Large intestine (tissue), 3 donors: ENCODE measurements around the gene FAM83G. TPM values are rescaled to one million over a fixed set of nuclear protein-coding genes. Genes with fewer than 3 reads are reported as not detected.
"Not testable (repeated sequence)": the region's sequence is repeated elsewhere in the genome, so short reads cannot be mapped to it uniquely, and the experiment has no call there.

ENCODE experiments used
- DNase-seq, 2 donors: peaks; one replicate each; pipeline versions ENCODE4 v3.0.0 to v3.0.0-alpha.2; 2013
- H3K27ac ChIP-seq: one replicate; pipeline ENCODE4 v1.5.1; 2013; ENCODE audit warnings: low read length
- H3K27me3 ChIP-seq: 2 replicates; pipeline ENCODE4 v1.6.1; 2013; ENCODE audit warnings: low read length; ENCODE audit not compliant: control insufficient read depth, insufficient read depth
- H3K36me3 ChIP-seq: 2 replicates; pipeline ENCODE4 v1.6.1; 2013; ENCODE audit warnings: low read length; ENCODE audit not compliant: control insufficient read depth, insufficient read depth
- H3K4me1 ChIP-seq: one replicate; pipeline ENCODE4 v1.6.1; 2013; ENCODE audit warnings: low read length; ENCODE audit not compliant: control insufficient read depth, insufficient read depth
- H3K4me3 ChIP-seq: one replicate; pipeline ENCODE4 v1.5.1; 2013; ENCODE audit warnings: low read length
- H3K9me3 ChIP-seq: one replicate; pipeline ENCODE4 v1.6.1; 2013; ENCODE audit warnings: mild to moderate bottlenecking, low read depth, low read length, moderate library complexity; ENCODE audit not compliant: control insufficient read depth
- WGBS: methylation state at CpG from one replicate; pipeline ENCODE4 v1.1.5; 2013; ENCODE audit warnings: low lambda C conversion rate; ENCODE audit not compliant: insufficient coverage; 5-methylcytosine and 5-hydroxymethylcytosine counted together
- polyA plus RNA-seq: library from polyadenylated mRNA; unstranded; fragments of 120-200 nt; gene quantifications from one replicate; pipeline ENCODE4 v1.2.1, GENCODE V29; 2013

FAM83G gene
- polyA plus RNA-seq, 1 donor: 35.6 TPM

DNA sequence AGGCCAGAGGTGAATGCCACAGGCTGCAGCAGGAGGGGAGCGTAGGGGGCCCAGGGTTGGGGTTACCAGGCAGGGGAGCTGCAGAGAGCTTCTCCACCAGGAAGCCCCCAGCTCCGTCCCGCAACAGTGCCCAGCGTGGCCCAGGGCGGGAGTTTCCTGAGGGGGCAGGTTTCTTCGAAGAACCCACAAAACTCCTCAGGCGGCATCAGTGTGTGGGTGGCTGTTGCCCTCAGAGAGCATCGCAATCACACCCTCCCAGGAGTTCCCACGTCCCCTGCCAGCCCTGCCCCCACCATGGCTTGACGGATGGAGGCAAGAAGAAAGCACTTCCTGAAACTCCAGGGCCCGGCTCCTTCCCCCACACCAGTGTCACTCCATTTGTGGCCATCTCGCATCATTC, 34.2 kb upstream of the FAM83G start:
- H3K9me3 ChIP-seq, H3K27me3 ChIP-seq, H3K4me1 ChIP-seq, H3K4me3 ChIP-seq, H3K27ac ChIP-seq, DNase-seq, H3K36me3 ChIP-seq: not testable (repeated sequence)
- whole genome bisulfite sequencing: no CpG with 5 or more reads among the region's 12 CpGs

DNA sequence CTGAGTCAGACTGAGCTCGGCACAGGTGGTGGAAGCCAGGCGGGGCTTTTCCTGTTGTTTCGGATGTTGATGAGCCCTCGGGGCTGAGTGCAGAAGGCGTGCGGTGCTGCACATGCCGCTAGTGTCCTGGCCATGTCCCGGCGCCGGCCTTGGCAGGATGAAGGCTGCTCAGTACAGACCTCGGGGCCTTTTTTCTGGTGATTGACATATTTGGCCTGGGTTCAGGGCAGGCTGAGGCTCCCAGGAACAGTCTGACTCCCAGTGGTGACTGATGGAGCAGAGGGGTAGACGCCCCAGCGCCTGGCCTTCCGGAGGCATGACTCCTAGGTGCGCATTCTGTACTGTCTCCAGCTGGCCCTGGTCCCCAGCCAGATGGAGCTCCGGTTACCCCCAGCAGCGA, 33.4 kb upstream of the FAM83G start:
- not testable (repeated sequence) for H3K36me3 ChIP-seq, H3K27ac ChIP-seq, DNase-seq, H3K4me3 ChIP-seq, H3K27me3 ChIP-seq, H3K9me3 ChIP-seq, H3K4me1 ChIP-seq
- no CpG with 5 or more reads among the region's 17 CpGs for WGBS

DNA sequence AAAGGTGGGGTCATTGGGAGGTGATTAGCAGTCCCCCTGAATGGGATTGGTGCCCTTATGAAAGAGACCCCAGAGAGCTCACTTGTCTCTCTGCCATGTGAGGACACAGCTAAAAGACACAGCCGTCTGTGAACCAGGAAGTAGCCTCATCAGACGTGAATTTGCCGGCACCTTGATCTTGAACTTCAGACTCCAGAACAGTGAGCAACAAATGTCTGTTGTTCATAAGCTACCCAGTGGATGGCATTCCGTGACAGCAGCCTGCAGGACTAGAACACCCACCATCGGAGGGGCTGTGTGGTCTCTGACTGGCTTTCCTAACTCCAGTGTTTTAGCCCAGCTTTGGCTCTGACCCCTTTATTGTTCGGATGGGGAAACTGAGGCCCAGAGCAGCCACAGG, 33.0 kb upstream of the FAM83G start:
- no CpG with 5 or more reads among the region's 6 CpGs for WGBS
- not testable (repeated sequence) for DNase-seq, H3K4me3 ChIP-seq, H3K27me3 ChIP-seq, H3K4me1 ChIP-seq, H3K27ac ChIP-seq, H3K9me3 ChIP-seq, H3K36me3 ChIP-seq

DNA sequence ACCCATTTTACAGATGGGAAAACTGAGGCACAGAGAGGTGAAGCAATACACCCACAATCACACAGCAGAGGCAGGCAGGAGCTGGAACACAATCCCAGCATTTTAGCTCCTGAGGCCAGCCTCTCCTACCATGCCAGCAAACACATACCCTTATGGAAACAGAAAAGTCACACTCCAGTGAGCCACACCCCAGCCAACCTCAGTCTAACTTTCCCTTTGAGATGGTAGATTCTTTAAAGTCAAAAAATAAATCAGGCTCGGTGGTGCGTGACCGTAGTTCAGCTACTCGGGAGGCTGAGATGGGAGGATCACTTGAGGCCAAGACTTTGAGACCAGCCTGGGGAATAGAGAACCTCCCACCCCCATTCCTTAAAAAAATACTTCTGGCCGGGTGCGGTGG, 31.6 kb upstream of the FAM83G start:
- H3K9me3 ChIP-seq, DNase-seq, H3K36me3 ChIP-seq, H3K27me3 ChIP-seq, H3K4me3 ChIP-seq, H3K4me1 ChIP-seq, H3K27ac ChIP-seq: not testable (repeated sequence)
- no CpG with 5 or more reads among the region's 6 CpGs for WGBS

DNA sequence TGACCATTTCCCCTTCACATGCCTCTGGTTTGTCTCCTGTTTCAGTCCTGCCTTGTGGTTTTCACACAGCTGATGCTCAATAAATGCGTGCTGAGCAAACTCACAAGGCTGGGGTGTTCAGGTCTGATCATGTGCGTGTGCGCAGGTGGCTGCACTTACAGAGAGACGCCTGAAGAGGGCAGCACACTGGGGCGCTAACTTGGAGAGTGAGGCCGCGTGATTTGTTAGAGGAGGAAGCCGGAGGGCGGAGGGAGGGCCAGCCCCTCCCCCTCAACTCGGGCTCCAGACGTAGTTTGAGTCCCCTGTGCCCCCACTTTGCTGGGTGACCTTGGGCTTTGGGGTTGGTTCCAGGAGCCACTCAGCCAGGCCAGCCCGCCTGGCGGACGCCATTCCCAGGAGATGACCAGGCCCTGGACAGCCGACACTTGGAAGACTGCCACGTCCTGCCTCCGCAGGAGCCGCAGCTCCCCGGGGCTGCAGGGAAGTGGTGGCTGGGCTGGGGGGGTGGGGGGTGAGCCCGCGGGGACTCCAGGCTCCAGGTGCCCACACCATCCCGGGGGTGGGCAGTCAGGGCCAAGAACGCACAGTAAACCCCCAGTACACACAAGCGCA, 27.9 kb upstream of the FAM83G start:
- H3K27ac ChIP-seq, H3K9me3 ChIP-seq, H3K27me3 ChIP-seq, DNase-seq, H3K4me1 ChIP-seq, H3K36me3 ChIP-seq, H3K4me3 ChIP-seq: not testable (repeated sequence)
- WGBS: no CpG with 5 or more reads among the region's 24 CpGs

DNA sequence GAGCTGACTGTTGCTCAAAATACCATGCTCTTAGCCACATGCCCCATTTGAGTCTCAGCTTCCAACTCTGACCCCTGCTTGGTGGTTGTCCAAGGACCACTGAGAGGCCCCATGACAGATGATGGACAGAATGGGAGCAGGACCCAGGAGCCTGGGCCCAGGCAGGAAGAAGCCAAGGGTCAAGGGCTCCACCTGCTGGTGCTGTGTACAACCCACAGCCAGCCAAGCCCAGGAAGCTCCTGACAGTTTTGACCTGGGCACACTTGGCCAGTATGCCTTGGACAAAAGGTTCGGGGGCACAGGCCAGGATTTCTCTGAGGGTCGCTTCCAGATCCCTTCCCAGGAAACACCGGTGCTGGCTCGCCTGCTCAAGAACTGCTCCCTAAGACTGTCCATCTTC, 27.2 kb upstream of the FAM83G start:
- DNase-seq, H3K4me1 ChIP-seq, H3K27ac ChIP-seq, H3K36me3 ChIP-seq, H3K27me3 ChIP-seq, H3K9me3 ChIP-seq, H3K4me3 ChIP-seq: not testable (repeated sequence)
- no CpG with 5 or more reads among the region's 4 CpGs for WGBS

DNA sequence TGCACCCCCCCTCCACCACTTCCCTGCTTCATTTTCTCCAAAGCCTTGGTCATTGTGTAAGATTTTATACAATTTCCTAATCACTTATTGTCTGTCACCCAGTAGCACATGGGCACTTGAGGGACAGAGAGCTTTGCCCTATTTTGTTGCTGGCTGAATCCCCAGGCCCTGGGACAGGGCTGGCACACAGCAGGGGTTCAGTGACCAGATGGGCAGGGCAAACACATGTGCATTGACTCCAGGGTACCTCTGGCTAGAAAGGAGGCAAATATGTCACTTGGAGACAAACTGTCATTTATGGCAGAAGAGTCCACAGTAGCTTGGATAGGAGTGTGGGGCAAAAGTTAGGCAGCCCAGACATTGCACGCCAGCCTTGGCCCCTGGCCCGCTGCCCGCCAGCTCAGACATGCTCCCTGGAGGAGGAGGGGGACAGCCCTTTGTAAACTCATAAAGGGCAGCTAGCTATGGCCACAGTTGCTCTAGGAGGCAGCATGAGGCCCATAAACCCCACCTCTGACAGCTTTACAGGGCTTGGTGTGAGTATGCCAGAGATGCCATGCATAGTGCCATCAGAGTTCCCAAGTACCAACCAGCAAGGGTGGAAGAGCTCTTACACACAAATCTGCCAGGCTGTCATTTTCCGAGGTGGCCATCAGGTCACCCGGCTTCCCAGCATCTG, 26.3 kb upstream of the FAM83G start:
- not testable (repeated sequence) for DNase-seq, H3K27ac ChIP-seq, H3K4me1 ChIP-seq, H3K36me3 ChIP-seq, H3K27me3 ChIP-seq, H3K4me3 ChIP-seq, H3K9me3 ChIP-seq
- WGBS: no CpG with 5 or more reads among the region's 5 CpGs

DNA sequence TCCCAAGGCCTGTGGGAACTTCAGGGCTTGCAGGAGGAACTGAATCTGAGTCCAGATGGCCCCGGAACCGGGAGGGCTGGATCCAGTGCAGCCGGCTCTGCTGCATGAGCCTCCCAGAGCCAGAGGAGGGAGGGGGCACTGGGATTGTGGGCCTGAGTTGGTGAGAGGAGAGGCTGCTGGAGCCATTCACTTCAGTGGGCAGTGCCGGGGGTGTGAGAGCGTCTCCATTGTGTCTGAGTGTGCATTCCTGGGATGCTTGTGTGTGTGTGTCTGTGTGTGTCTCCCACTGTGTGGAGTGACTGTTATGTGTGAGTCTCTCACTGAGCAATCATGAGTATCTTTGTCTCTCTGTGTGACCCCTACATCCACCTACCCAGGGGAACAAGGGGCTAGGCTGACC, 25.2 kb upstream of the FAM83G start:
- H3K9me3 ChIP-seq, H3K4me1 ChIP-seq, DNase-seq, H3K36me3 ChIP-seq, H3K27ac ChIP-seq, H3K4me3 ChIP-seq, H3K27me3 ChIP-seq: not testable (repeated sequence)
- no CpG with 5 or more reads among the region's 5 CpGs for WGBS

DNA sequence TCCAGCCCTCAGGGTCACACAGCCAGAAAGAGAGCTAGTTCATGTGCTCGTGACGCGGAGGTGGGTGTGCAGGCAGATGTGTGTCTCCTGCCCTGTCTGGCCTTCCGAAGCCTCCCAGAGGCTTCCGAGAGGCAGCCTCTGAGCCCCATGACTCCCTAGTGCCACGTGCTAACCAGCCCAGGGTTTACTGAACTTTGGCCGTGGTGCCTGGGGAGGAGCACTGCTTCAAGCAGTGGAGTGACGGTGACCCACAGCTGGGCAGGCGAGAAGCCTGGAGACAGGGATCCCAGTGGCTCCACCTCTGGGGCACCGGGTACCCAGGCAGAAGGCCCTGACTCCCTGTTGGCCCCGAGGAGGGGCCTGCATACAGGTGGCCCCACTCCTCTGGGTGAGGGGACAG, 24.1 kb upstream of the FAM83G start:
- H3K9me3 ChIP-seq, H3K4me3 ChIP-seq, H3K4me1 ChIP-seq, H3K27me3 ChIP-seq, DNase-seq, H3K27ac ChIP-seq, H3K36me3 ChIP-seq: not testable (repeated sequence)
- no CpG with 5 or more reads among the region's 11 CpGs for WGBS

DNA sequence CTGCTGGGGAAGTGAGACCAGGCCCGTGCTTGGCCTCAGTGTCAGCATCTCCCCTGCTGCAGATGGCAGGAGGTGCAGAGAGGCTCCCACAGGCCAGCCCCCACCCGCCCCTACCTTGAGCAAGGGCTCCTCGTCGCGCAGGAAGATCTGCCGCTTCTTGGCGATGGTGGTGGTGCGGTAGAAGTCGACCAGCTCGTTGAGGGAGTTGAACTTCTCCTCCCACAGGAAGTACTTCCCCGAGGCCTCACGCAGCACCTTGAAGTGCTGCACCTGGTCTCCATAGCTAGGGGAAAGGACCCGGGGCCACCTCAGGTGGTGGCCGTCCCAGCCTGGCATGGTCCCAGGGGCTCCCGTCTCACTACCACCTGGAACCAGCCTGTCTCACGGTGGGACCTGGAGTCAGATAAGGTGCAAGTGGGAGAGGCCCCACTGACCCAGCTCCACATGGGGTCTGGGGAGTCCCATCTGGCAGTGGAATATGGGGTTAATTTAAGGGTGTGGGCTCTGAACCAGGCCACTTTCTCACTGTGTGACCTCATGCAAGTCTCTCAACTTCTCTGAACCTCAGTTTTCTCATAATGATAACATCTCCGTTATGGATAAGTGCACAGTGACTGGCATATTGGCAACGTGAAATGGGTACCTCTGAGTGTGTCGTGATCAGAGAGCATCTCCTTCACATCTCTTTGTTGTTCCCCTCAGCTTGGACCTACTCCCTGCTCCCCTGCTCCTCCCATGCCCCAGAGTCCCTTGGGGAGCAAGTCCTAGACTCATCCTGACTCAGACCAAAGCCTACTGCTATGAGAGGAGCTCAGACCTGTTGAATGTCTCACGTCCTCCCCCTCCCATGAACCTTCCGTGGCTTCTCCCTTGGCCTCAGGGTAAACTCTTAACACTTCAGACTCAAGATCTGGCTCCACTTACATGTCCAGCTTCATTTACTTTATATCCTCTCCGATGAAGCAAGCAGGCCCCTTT, 19.8 kb upstream of the FAM83G start:
- no peak for DNase-seq
- WGBS: 100% methylated on average over 1 of the region's 22 CpGs
- no peaks in the 10 kb centered on the region for H3K4me1 ChIP-seq
- no peaks in the 10 kb centered on the region for H3K36me3 ChIP-seq
- no peak overlapping the region for H3K27ac ChIP-seq
- no peaks in the 10 kb centered on the region for H3K9me3 ChIP-seq
- no peak overlapping the region for H3K4me3 ChIP-seq
- no peaks in the 10 kb centered on the region for H3K27me3 ChIP-seq
